Urinary bladder (tissue), 4 donors: Measurements from ENCODE around the gene NDUFAF2. TPM values are rescaled to one million over a fixed set of nuclear protein-coding genes. Genes with fewer than 3 reads are reported as not detected.

Experiments used
- DNase-seq: peaks from one replicate; pipeline ENCODE4 v3.0.0-alpha.2; 2015; ENCODE audit errors: extremely low spot score
- H3K27ac ChIP-seq: one replicate; pipeline ENCODE4 v1.5.1; 2013; ENCODE audit warnings: low read depth, mild to moderate bottlenecking, moderate library complexity
- H3K36me3 ChIP-seq: one replicate; pipeline ENCODE4 v1.6.1; 2013; ENCODE audit warnings: mild to moderate bottlenecking, moderate library complexity; ENCODE audit not compliant: insufficient read depth
- H3K4me1 ChIP-seq: one replicate; pipeline ENCODE4 v1.6.1; 2013; ENCODE audit warnings: mild to moderate bottlenecking, moderate library complexity; ENCODE audit not compliant: insufficient read depth
- H3K4me3 ChIP-seq: one replicate; pipeline ENCODE4 v1.5.1; 2013; ENCODE audit warnings: low read depth, low read length
- WGBS: extraction: QIAGEN DNeasy Blood & Tissue Kit; methylation state at CpG from one replicate; pipeline ENCODE4 v1.1.7; 2013; 5-methylcytosine and 5-hydroxymethylcytosine counted together
- polyA plus RNA-seq: library from polyadenylated mRNA; stranded (reverse); fragments of 200-250 nt; gene quantifications from one replicate; pipeline ENCODE4 v1.2.3, GENCODE V29; 2013
- total RNA-seq: library from RNA; depleted of rRNA; stranded (reverse); fragments of >200 nt; gene quantifications from one replicate; pipeline ENCODE4 v1.2.3, GENCODE V29; 2014
- donor health status: healthy with polysubstance abuse.
- donor health status: healthy.

Gene NDUFAF2, protein sequence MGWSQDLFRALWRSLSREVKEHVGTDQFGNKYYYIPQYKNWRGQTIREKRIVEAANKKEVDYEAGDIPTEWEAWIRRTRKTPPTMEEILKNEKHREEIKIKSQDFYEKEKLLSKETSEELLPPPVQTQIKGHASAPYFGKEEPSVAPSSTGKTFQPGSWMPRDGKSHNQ
- 23.8 TPM for total RNA-seq
- polyA plus RNA-seq, result 49.8 TPM

GRCh38 chr5:60944904-60945812 is at the start of gene NDUFAF2, which contains the start of gene ERCC8:
Gene NDUFAF2, plus strand, starts transcription at chr5:60945205. Its CDS starts 51 bp downstream, at chr5:60945256.
Gene ERCC8, minus strand, starts transcription at chr5:60945070. Its CDS starts 62 bp downstream, at chr5:60945008.
- Histone ChIP-seq H3K36me3 (no peaks in the 10 kb centered on the region), H3K27ac (peak within 1 kb of the TSS; percentile 61), H3K4me1 (peaks cover 2% of the 10 kb centered on the region), H3K4me3 (peak within 1 kb of the TSS; percentile 66)
- 2% methylated on average over 64 of the region's 64 CpGs for WGBS
- DNase-seq, result peak; percentile 91

DNA sequence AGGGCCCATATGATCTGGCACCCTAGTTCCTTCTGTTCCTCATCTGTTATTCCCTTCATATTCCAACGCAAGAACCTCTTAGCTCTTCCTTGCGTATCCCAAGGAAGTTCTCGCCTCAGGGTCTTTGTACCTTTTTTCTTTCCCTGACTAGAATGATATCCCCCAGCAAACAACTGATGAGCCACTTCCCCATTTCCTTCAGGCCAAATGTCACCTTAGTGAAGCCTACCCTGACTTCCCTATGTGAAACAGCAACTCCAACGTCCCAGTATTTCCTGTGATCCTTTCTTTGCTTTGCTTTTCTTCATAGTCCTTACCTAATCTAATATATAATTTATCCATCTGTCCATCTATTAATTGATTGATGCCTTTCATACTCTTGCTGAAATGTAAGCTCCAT is 48.0 kb upstream of the NDUFAF2 start:
- Histone ChIP-seq H3K4me3 (no peak overlapping the region), H3K27ac (no peak overlapping the region), H3K4me1 (no peaks in the 10 kb centered on the region), H3K36me3 (peaks cover 5% of the 10 kb centered on the region)
- no peak for DNase-seq
- 94% methylated on average over 4 of the region's 4 CpGs for WGBS

GRCh38 chr5:60903356-60903755 is 41.6 kb upstream of the NDUFAF2 start:
- DNase-seq, result no peak
- no peak overlapping the region for H3K27ac ChIP-seq
- H3K4me3 ChIP-seq, result no peak overlapping the region
- WGBS, result 74% methylated on average over 4 of the region's 4 CpGs
- H3K4me1 ChIP-seq, result no peaks in the 10 kb centered on the region
- peaks cover 3% of the 10 kb centered on the region for H3K36me3 ChIP-seq

DNA sequence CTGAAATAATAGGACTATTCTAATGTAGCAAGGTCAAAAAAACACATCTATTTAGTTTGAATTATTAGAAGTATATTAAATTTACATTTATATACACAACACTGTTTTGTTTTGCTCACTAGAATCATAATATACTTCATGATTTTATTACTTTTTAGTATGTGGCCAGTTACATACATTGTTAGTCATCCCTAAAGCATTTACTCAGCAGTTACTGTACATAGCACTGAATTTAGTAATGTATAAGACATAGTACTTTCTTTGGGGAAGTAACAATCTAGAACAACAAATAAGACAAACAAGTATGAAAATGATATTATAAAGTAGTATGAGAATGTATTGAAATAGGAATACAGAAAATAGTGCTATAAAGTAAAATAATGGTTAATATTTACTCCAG is 28.4 kb upstream of the NDUFAF2 start:
- Histone ChIP-seq H3K4me3 (no peak overlapping the region), H3K27ac (no peak overlapping the region), H3K4me1 (no peaks in the 10 kb centered on the region), H3K36me3 (no peaks in the 10 kb centered on the region)
- DNase-seq, result no peak

GRCh38 chr5:60918466-60918865 is 26.5 kb upstream of the NDUFAF2 start:
- H3K4me1 ChIP-seq, result no peaks in the 10 kb centered on the region
- DNase-seq, result no peak
- H3K36me3 ChIP-seq, result no peaks in the 10 kb centered on the region
- H3K4me3 ChIP-seq, result no peak overlapping the region
- no peak overlapping the region for H3K27ac ChIP-seq
- 97% methylated on average over 2 of the region's 2 CpGs for WGBS

DNA sequence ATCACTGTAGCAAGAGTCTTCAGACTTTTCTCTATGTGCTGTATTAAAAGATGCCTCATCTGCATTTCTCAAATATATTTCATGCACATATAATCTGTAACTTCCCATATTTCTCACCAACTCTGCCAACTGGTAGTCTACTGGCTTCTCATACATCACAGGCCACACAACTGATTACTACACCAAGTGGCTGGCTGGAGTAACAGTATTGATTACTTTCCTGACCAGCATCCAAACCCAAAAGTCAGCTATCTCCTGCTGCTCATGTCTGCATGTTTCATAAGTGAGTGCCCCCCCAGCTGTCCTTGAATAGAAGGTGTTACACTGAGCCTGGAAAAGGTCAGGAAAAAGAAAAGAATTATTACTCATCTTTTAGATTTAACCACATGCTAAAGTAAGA is 17.6 kb upstream of the NDUFAF2 start:
- no peak for DNase-seq
- Histone ChIP-seq H3K4me3 (no peak overlapping the region), H3K36me3 (peaks cover 2% of the 10 kb centered on the region), H3K27ac (no peak overlapping the region), H3K4me1 (no peaks in the 10 kb centered on the region)

- no peak overlapping the region for H3K27ac ChIP-seq
- H3K4me3 ChIP-seq, result no peak overlapping the region
- DNase-seq, result no peak
- WGBS, result 74% methylated on average over 6 of the region's 6 CpGs
- H3K36me3 ChIP-seq, result peaks cover 2% of the 10 kb centered on the region
- no peaks in the 10 kb centered on the region for H3K4me1 ChIP-seq
These were observed 16.0 kb upstream of the NDUFAF2 start for GRCh38 chr5:60929024-60929423.

DNA sequence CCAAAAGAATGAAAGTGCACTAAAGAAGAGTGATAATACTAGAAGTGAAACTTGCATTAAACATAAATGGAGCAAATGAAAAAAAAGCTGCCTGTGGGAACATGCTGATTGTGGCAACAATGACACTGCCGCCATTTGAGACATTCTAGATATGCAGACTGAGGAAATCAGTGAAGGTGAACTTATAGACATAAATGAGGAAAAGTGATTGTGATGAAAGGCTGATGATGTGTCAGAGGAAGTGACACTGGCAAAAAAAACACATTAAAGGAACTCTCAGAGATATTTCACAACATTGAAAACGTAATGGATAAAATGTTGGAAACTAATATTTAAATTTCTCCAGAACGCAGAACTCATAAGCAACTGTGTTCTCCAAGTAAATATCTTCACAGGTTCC is 1.4 kb upstream of the NDUFAF2 start:
- 82% methylated on average over 3 of the region's 3 CpGs for WGBS
- no peak for DNase-seq
- Histone ChIP-seq H3K4me3 (no peak overlapping the region), H3K36me3 (no peaks in the 10 kb centered on the region), H3K27ac (no peak overlapping the region), H3K4me1 (peaks cover 2% of the 10 kb centered on the region)

GRCh38 chr5:60945813-60946187 is 795 bp downstream of the NDUFAF2 start:
- peak overlapping the region; percentile 66 for H3K4me3 ChIP-seq
- peaks cover 2% of the 10 kb centered on the region for H3K4me1 ChIP-seq
- DNase-seq, result peak; percentile 23
- H3K27ac ChIP-seq, result peak overlapping the region; percentile 61
- no peaks in the 10 kb centered on the region for H3K36me3 ChIP-seq
- WGBS, result under 1% methylated on average over 18 of the region's 18 CpGs

DNA sequence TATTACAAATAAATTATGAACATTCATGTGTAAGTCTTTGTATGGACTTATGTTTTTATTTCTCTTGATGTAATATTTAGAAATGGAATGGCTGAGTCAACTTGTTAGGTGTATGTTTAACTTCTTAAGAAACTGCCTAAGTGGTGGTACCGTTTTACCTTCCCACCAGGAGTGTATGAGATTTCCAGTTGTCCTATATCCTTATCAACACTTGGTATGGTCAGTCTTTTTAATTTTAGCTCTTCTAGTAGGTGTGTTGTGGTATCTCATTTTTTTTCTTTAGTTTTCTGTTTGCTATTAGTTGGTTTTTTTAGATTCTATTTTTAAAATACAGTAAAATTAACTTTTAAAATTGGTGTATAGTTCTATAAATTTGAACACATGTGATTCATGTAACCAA is 3.7 kb downstream of the NDUFAF2 start:
- WGBS, result 99% methylated on average over 1 of the region's 1 CpG
- Histone ChIP-seq H3K36me3 (no peaks in the 10 kb centered on the region), H3K27ac (no peak overlapping the region), H3K4me3 (no peak overlapping the region), H3K4me1 (peaks cover 2% of the 10 kb centered on the region)
- no peak for DNase-seq

DNA sequence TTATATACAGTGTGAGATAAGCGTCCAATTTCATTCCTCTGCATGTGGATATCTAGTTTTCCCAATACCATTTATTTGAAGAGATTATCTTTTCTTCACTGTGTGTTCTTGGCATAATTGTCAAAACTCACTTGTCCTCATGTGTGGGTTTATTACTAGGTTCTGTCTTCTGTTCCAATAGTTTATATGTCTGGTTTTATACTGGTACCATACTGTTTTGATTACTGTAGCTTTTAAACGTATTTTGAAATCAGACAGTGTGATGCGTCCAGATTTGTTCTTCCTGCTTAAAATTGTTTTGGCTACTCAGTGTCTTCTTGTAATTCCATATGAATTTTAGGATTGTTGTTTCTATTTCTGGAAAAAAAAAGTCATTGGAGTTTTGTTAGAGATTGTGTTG is 10.2 kb downstream of the NDUFAF2 start:
- Histone ChIP-seq H3K27ac (no peak overlapping the region), H3K4me3 (no peak overlapping the region), H3K4me1 (no peaks in the 10 kb centered on the region), H3K36me3 (no peaks in the 10 kb centered on the region)
- WGBS, result 97% methylated on average over 3 of the region's 3 CpGs
- DNase-seq, result no peak

- H3K36me3 ChIP-seq, result no peaks in the 10 kb centered on the region
- H3K27ac ChIP-seq, result no peak overlapping the region
- H3K4me3 ChIP-seq, result no peak overlapping the region
- no peaks in the 10 kb centered on the region for H3K4me1 ChIP-seq
- DNase-seq, result no peak
These were observed 13.1 kb downstream of the NDUFAF2 start for GRCh38 chr5:60958088-60958487.

GRCh38 chr5:60958712-60959111 is 13.7 kb downstream of the NDUFAF2 start:
- WGBS, result 92% methylated on average over 2 of the region's 2 CpGs
- no peaks in the 10 kb centered on the region for H3K36me3 ChIP-seq
- H3K4me3 ChIP-seq, result no peak overlapping the region
- DNase-seq, result no peak
- H3K27ac ChIP-seq, result no peak overlapping the region
- no peaks in the 10 kb centered on the region for H3K4me1 ChIP-seq

DNA sequence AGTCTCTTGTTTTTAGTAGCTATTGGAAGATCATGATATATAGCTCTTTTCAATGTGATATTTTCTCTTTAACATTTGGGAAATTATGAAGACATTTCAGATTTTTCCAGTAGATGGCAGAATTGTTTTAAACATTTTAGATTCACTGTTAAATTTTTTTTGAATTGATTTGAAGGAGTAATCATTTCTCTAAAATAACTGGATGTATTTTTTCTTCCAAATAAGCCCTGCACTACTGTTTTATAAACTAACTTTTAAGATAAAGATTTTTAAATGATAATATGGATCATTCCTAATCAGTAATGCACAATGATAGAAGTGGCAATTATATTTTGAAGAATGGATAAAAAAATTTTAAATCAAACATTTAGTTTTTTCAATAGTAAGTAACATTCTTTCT is 14.2 kb downstream of the NDUFAF2 start:
- Histone ChIP-seq H3K4me1 (no peaks in the 10 kb centered on the region), H3K36me3 (no peaks in the 10 kb centered on the region), H3K27ac (no peak overlapping the region), H3K4me3 (no peak overlapping the region)
- DNase-seq, result no peak
